Skeletal muscle satellite cell (primary cell): ENCODE results near the gene SPAG8.

Source experiments
- H3K27me3 ChIP-seq: 2 replicates; pipeline ENCODE4 v1.7.0; 2013; ENCODE audit warnings: low read length; ENCODE audit not compliant: control insufficient read depth, insufficient read depth
- H3K36me3 ChIP-seq: 2 replicates; pipeline ENCODE4 v1.7.0; 2013; ENCODE audit warnings: mild to moderate bottlenecking, control low read depth, low read length; ENCODE audit not compliant: insufficient read depth
- H3K4me1 ChIP-seq: 2 replicates; pipeline ENCODE4 v1.7.0; 2013; ENCODE audit warnings: low read length; ENCODE audit not compliant: control insufficient read depth, insufficient read depth
- H3K4me2 ChIP-seq: 2 replicates; pipeline ENCODE4 v1.7.0; 2013; ENCODE audit warnings: mild to moderate bottlenecking, low read length
- H3K4me3 ChIP-seq: 2 replicates; pipeline ENCODE4 v1.7.0; 2013; ENCODE audit warnings: low read length
- H3K9ac ChIP-seq: 2 replicates; pipeline ENCODE4 v1.7.0; 2013; ENCODE audit warnings: mild to moderate bottlenecking, low read depth, low read length, moderate library complexity
- H3K9me3 ChIP-seq: replicated peaks from 2 replicates; pipeline ENCODE4 v1.7.0; 2013; ENCODE audit warnings: mild to moderate bottlenecking, control low read depth, low read length

Gene SPAG8

GRCh38 chr9:35847792-35848572 is 35.9 kb upstream of the SPAG8 start:
- H3K9ac ChIP-seq = no peak overlapping the region
- no peaks in the 10 kb centered on the region for H3K9me3 ChIP-seq
- no peaks in the 10 kb centered on the region for H3K36me3 ChIP-seq
- peaks cover 28% of the 10 kb centered on the region for H3K4me1 ChIP-seq
- no peak overlapping the region for H3K4me3 ChIP-seq
- H3K4me2 ChIP-seq = peak overlapping the region; percentile 23
- H3K27me3 ChIP-seq = no peaks in the 10 kb centered on the region

GRCh38 chr9:35845824-35846771 is 34.0 kb upstream of the SPAG8 start:
- Histone ChIP-seq H3K4me1 (peaks cover 28% of the 10 kb centered on the region), H3K9me3 (no peaks in the 10 kb centered on the region), H3K27me3 (no peaks in the 10 kb centered on the region), H3K9ac (peak overlapping the region; percentile 6), H3K4me3 (no peak overlapping the region), H3K4me2 (no peak overlapping the region), H3K36me3 (no peaks in the 10 kb centered on the region)

DNA sequence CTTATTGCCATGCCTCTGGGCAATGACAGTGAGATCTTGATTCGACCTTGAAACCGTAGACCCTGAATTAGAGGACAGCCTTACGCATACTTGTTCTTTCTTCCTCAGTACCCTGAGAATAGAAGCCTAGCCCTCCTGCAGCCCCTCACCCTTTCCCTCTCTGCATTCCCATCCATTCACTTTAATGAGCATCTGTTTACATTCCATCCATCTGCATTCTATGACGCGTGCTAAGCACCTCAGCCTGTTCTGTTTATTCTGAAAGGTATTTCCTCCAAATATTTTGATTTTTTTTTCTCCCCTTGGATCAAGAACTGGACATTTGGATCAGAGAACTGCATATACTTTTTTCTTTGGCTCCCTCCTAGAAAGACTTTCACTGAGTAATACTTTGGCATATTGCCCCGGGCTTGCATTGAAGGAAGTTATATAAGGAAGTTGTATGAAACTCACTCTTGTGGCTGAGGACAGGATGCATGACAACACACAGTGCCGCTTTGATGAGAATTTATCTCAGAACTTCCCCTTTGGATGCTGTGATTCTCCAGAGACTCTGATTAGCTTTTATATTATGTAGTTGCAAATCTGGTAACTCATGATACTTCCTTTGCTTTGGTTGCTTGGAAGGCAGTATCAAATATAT is 32.7 kb upstream of the SPAG8 start:
- Histone ChIP-seq H3K9me3 (no peaks in the 10 kb centered on the region), H3K4me1 (peaks cover 28% of the 10 kb centered on the region), H3K27me3 (no peaks in the 10 kb centered on the region), H3K4me3 (no peak overlapping the region), H3K36me3 (no peaks in the 10 kb centered on the region), H3K4me2 (peak overlapping the region; percentile 7), H3K9ac (peak overlapping the region; percentile 6)

DNA sequence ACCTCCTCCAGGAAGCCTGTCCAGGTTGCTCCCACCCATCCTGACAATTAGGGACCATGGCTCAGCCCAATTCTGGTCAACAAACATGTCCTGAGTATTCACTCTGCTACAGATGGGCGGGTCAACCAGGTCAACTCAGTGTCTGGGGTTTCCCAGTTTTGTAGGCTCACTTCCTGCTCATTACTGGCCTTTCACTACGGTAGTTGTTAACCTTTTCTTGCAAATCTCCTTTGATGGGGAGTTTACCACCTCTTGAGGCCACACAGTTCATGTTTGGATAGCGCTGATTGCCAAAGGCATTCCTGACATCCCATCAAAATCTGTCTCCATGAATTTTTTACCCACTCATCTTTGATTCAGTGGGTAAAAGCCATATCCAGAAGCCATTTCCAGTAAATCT is 30.7 kb upstream of the SPAG8 start:
- Histone ChIP-seq H3K4me2 (no peak overlapping the region), H3K36me3 (no peaks in the 10 kb centered on the region), H3K9ac (no peak overlapping the region), H3K27me3 (no peaks in the 10 kb centered on the region), H3K4me3 (no peak overlapping the region), H3K4me1 (peaks cover 25% of the 10 kb centered on the region), H3K9me3 (no peaks in the 10 kb centered on the region)

GRCh38 chr9:35842020-35842745 is 30.1 kb upstream of the SPAG8 start:
- H3K36me3 ChIP-seq = no peaks in the 10 kb centered on the region
- no peak overlapping the region for H3K4me2 ChIP-seq
- H3K27me3 ChIP-seq = no peaks in the 10 kb centered on the region
- peaks cover 19% of the 10 kb centered on the region for H3K4me1 ChIP-seq
- no peak overlapping the region for H3K9ac ChIP-seq
- no peaks in the 10 kb centered on the region for H3K9me3 ChIP-seq
- no peak overlapping the region for H3K4me3 ChIP-seq

GRCh38 chr9:35841645-35841900 is 29.5 kb upstream of the SPAG8 start:
- H3K36me3 ChIP-seq = no peaks in the 10 kb centered on the region
- H3K4me1 ChIP-seq = peaks cover 18% of the 10 kb centered on the region
- H3K9ac ChIP-seq = no peak overlapping the region
- H3K4me3 ChIP-seq = no peak overlapping the region
- H3K4me2 ChIP-seq = no peak overlapping the region
- no peaks in the 10 kb centered on the region for H3K27me3 ChIP-seq
- no peaks in the 10 kb centered on the region for H3K9me3 ChIP-seq

DNA sequence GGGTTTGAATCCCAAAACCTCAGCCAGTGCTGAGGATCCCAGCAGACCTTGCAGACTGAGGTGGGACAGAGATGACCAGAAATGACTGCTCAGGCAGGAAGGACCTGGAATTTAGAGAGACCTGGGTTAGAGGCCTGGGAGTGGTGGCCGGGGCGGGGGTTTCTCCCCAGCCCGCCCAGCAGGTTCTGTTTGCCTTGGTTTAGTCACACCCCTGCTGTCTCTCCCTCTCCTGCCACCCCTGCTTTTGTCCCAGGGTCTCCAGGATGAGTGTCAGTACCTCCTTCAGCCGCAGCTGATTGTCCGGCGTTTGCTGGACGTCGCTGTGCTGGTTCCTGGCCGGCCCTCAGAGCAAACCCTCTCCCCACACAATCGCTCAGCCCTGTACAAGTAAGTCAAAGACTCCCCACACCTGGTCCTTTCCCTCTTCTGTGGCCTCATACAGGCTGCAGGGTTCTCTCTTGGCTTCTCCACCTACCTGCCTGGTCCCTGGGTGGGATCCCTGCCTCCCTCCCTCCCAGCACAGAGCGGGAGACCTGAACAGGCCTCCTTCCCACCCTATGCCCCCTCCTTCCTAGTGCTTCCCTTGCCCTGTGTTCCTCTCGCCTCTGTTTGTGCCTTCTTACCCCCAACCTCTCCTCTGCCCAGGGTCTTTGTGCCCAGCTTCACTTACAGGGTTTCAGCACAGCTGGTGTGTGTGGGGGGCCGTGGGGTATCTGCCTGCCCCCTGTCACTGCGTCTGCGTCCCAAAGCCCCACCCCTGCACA is 29.0 kb upstream of the SPAG8 start:
- Histone ChIP-seq H3K9ac (no peak overlapping the region), H3K4me3 (no peak overlapping the region), H3K27me3 (no peaks in the 10 kb centered on the region)

DNA sequence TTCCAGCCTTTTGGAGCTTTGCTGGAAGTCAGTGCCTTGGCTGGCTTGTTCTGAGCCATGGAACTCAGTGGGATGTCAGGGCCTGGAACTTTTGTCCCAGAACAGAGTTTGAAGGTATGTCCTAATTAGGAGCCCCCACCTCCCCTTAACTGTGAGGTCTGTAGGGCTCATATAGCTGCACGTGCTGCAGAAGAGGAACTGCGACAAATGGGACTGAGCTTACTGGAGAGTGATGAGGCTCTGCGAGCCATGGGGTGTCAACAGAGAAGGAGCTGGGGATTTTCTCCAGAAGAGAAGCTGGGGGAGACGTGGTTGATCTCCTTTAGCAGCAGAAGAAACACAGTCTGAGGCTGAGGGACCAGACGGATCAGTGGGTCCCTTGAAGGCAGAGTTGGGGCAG is 27.9 kb upstream of the SPAG8 start:
- peaks cover 10% of the 10 kb centered on the region for H3K4me1 ChIP-seq
- H3K27me3 ChIP-seq = no peaks in the 10 kb centered on the region

More for the DNA sequence above, 29.0 kb upstream of the SPAG8 start:
- Histone ChIP-seq H3K36me3 (no peaks in the 10 kb centered on the region), H3K4me2 (no peak overlapping the region), H3K4me1 (peaks cover 18% of the 10 kb centered on the region), H3K9me3 (no peaks in the 10 kb centered on the region)

GRCh38 chr9:35836595-35836994 is 24.5 kb upstream of the SPAG8 start:
- Histone ChIP-seq H3K4me1 (peaks cover 9% of the 10 kb centered on the region), H3K36me3 (no peaks in the 10 kb centered on the region), H3K4me3 (no peak overlapping the region), H3K4me2 (no peak overlapping the region), H3K9ac (no peak overlapping the region), H3K27me3 (no peaks in the 10 kb centered on the region), H3K9me3 (no peaks in the 10 kb centered on the region)

More for the DNA sequence above, 27.9 kb upstream of the SPAG8 start:
- no peak overlapping the region for H3K4me3 ChIP-seq
- no peaks in the 10 kb centered on the region for H3K36me3 ChIP-seq
- no peak overlapping the region for H3K9ac ChIP-seq
- H3K9me3 ChIP-seq = no peaks in the 10 kb centered on the region
- H3K4me2 ChIP-seq = no peak overlapping the region

DNA sequence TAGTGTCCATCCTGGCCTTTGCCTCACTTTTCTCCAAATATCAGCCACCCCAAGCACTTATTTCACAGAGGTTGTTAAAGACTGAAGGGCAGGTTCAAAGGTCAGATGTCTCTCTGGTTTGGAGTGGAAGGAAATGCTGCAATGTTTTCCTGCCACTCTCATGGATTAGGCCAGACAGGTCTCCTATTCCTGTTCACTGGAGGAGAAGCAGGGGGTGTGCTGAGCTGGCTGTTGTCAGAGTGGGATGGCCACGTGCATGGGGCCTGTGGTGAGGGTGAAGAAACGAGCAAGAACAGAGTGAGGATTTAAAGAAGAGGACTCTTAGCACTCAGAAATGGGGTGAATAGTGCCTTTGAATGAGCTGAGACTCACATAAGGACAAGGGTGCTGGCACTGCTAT is 23.7 kb upstream of the SPAG8 start:
- Histone ChIP-seq H3K9ac (no peak overlapping the region), H3K36me3 (no peaks in the 10 kb centered on the region), H3K27me3 (no peaks in the 10 kb centered on the region)

More for the DNA sequence above, 23.7 kb upstream of the SPAG8 start:
- Histone ChIP-seq H3K4me3 (no peak overlapping the region), H3K4me2 (no peak overlapping the region), H3K4me1 (peaks cover 9% of the 10 kb centered on the region), H3K9me3 (no peaks in the 10 kb centered on the region)
